Panc1 (cell line): ENCODE results near the gene ST3GAL5. TPM values are rescaled to one million over a fixed set of nuclear protein-coding genes. Genes with fewer than 3 reads are reported as not detected.
A peak's percentile ranks its signal among the peaks of the same experiment; 100 is the strongest.

Experiments
- ATAC-seq: fragments of 200-7000 bp; cut with Tn5 transposase; 2 replicates; pipeline ENCODE4 v1.9.1; 2020; ENCODE audit warnings: mild to moderate bottlenecking, moderate library complexity
- BruUV-seq: library from RNA; stranded (reverse); fragments of 400-500 nt; replicated peaks from 2 replicates; lab custom pipeline; 2021; lab: Mats Ljungman, UMichigan
- CTCF ChIA-PET: fragments of 300-600 bp; sonication (Branson Sonifier 250); formaldehyde crosslinking; loops from one replicate; lab custom pipeline; 2022; ENCODE audit warnings: antibody characterized with exemption; lab: Charles Lee
- POLR2A ChIA-PET: fragments of 300-600 bp; sonication (Branson Sonifier 250); formaldehyde crosslinking; loops from one replicate; lab custom pipeline; 2022; ENCODE audit warnings: antibody characterized with exemption; lab: Charles Lee
- DNase-seq: peaks from one replicate; pipeline ENCODE4 v3.0.0-alpha.2; 2010; ENCODE audit warnings: low read depth, low spot score
- H3K27ac ChIP-seq: 2 replicates; pipeline ENCODE4 v1.5.1; 2011; ENCODE audit warnings: mild to moderate bottlenecking, low read length, inconsistent platforms
- H3K27me3 ChIP-seq: fragments of 200-500 bp; sonication (Bioruptor generic); 2 replicates; pipeline ENCODE4 v1.6.0; 2014; ENCODE audit warnings: low read length, inconsistent platforms; ENCODE audit not compliant: control insufficient read depth, insufficient read depth
- H3K36me3 ChIP-seq: fragments of 200-500 bp; sonication (Bioruptor generic); 2 replicates; pipeline ENCODE4 v1.5.1; 2014; ENCODE audit warnings: inconsistent platforms, mild to moderate bottlenecking, low read length, moderate library complexity; ENCODE audit not compliant: control insufficient read depth, insufficient read depth
- H3K4me1 ChIP-seq: 2 replicates; pipeline ENCODE4 v1.5.1; 2011; ENCODE audit warnings: inconsistent platforms, mild to moderate bottlenecking, low read length, moderate library complexity; ENCODE audit not compliant: control insufficient read depth, insufficient read depth
- H3K4me3 ChIP-seq, 2 experiments: 2 replicates each; pipeline ENCODE4 v1.5.1; 2011 to 2012; ENCODE audit warnings: low read depth in 2 of 2, low read length in 2 of 2, mild to moderate bottlenecking in 2 of 2, inconsistent platforms in 1 of 2, moderate library complexity in 1 of 2
- H3K9me3 ChIP-seq: fragments of 200-500 bp; sonication (Bioruptor generic); 2 replicates; pipeline ENCODE4 v1.5.1; 2014; ENCODE audit warnings: low read depth, mild to moderate bottlenecking, inconsistent platforms, low read length, moderate library complexity; ENCODE audit not compliant: control insufficient read depth, insufficient read depth
- POLR2AphosphoS5 ChIP-seq: IDR thresholded peaks from 2 replicates; pipeline ENCODE4 v1.6.1; 2012; ENCODE audit warnings: mild to moderate bottlenecking, low read depth, low read length, moderate library complexity
- SIN3A ChIP-seq: IDR thresholded peaks from 2 replicates; pipeline ENCODE4 v1.6.1; 2012; ENCODE audit warnings: low read depth, mild to moderate bottlenecking, low read length, moderate library complexity, borderline replicate concordance; ENCODE audit not compliant: insufficient read depth
- TCF7L2 ChIP-seq: IDR thresholded peaks from 2 replicates; pipeline ENCODE4 v1.6.1; 2011; ENCODE audit warnings: mild to moderate bottlenecking, low read depth, low read length, inconsistent platforms
- in situ Hi-C: cut with HindIII; loops from 2 replicates; pipeline ENCODE4 v1.10.0; 2016; ENCODE audit warnings: low sequenced_read_pairs, low pct_unique_long_range_greater_than_20kb
- intact Hi-C: fragments of 100-400 bp; cut with micrococcal nuclease; formaldehyde crosslinking; loops from one replicate; pipeline ENCODE4 v1.10.0; 2022; ENCODE audit not compliant: unreplicated experiment
- total RNA-seq: library from RNA; stranded (reverse); gene quantifications from one replicate; pipeline ENCODE4 v1.2.1, GENCODE V29; 2021; ENCODE audit not compliant: unreplicated experiment
- TF ChIP-seq, protein P1 (sequence below): fragments of 450-650 bp; IDR thresholded peaks from 2 replicates; pipeline ENCODE4 v1.5.1; 2017; ENCODE audit warnings: mild to moderate bottlenecking
- TF ChIP-seq, protein P2 (sequence below), 2 experiments: IDR thresholded peaks; 2 replicates each; pipeline ENCODE4 v1.6.1; 2011 to 2012; ENCODE audit warnings: low read depth in 2 of 2, control low read depth in 1 of 2, low read length in 1 of 2, mild to moderate bottlenecking in 1 of 2, moderate library complexity in 1 of 2; ENCODE audit not compliant: insufficient read depth in 1 of 2

The ST3GAL5 gene
- total RNA-seq, 1 experiment from 2014 or later: 5.0 TPM

DNA sequence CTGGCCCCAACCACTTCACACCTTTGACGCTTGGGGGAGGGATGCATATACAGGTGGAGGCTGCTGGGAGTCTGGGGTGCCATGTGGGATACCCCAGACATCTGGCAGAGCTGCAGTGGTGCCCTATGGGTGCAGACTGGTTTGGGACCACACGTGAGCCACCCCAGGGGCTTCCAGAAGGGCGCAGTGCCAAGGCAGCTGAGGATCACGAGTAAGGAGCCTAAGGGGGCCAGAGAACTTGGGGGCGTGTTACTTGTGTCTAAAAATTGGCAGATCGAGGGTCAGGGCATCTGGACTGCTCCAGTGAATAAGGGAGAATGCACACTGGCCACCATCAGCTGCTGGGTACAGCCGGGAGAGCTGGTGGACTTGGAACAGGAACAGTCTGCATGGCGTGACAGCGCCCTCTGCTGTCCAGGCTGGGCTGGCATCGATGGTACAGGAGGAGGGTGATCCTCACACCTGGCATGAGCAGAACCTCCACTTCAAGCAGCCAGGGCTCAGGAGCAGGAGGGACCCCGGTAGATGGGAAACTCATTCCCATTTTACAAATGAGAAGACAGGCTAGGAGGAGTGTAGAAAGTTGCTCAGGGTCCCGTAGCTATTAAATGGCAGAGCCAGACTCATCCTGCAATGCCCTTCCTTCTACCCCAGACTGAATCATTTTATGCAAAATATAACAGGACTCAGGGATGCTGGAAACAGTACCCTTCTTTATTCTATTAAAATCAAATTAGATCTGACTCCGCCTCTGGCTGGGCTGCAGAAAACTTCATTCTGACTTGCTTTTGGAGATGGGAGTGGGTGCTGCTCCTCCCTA, 74.6 kb downstream of the ST3GAL5 start:
- Histone ChIP-seq H3K27me3 (no peaks in the 10 kb centered on the region), H3K4me1 (no peaks in the 10 kb centered on the region), H3K36me3 (no peaks in the 10 kb centered on the region), H3K27ac (no peak overlapping the region), H3K9me3 (no peaks in the 10 kb centered on the region), H3K4me3 (no peak overlapping the region)
- BruUV-seq: no TSS peak
- ChIA-PET POLR2A (no interaction called here), CTCF (interaction anchor here (1.0 to 1.4 kb wide), 9 partner anchors 50 to 177 kb away, joined by 3 to 18 read pairs (median 4); partner anchors contain the start of gene ATOH8)
- intact Hi-C loops: loop anchor here (1.0 kb wide), 2 partner anchors 64 to 85 kb away; no protein-coding TSS in a partner anchor
- DNase-seq: peak; percentile 63
- TF ChIP-seq SIN3A: no peak
- TF ChIP-seq, protein P1, sequence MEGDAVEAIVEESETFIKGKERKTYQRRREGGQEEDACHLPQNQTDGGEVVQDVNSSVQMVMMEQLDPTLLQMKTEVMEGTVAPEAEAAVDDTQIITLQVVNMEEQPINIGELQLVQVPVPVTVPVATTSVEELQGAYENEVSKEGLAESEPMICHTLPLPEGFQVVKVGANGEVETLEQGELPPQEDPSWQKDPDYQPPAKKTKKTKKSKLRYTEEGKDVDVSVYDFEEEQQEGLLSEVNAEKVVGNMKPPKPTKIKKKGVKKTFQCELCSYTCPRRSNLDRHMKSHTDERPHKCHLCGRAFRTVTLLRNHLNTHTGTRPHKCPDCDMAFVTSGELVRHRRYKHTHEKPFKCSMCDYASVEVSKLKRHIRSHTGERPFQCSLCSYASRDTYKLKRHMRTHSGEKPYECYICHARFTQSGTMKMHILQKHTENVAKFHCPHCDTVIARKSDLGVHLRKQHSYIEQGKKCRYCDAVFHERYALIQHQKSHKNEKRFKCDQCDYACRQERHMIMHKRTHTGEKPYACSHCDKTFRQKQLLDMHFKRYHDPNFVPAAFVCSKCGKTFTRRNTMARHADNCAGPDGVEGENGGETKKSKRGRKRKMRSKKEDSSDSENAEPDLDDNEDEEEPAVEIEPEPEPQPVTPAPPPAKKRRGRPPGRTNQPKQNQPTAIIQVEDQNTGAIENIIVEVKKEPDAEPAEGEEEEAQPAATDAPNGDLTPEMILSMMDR: peak; percentile 95
- TF ChIP-seq, protein P2, sequence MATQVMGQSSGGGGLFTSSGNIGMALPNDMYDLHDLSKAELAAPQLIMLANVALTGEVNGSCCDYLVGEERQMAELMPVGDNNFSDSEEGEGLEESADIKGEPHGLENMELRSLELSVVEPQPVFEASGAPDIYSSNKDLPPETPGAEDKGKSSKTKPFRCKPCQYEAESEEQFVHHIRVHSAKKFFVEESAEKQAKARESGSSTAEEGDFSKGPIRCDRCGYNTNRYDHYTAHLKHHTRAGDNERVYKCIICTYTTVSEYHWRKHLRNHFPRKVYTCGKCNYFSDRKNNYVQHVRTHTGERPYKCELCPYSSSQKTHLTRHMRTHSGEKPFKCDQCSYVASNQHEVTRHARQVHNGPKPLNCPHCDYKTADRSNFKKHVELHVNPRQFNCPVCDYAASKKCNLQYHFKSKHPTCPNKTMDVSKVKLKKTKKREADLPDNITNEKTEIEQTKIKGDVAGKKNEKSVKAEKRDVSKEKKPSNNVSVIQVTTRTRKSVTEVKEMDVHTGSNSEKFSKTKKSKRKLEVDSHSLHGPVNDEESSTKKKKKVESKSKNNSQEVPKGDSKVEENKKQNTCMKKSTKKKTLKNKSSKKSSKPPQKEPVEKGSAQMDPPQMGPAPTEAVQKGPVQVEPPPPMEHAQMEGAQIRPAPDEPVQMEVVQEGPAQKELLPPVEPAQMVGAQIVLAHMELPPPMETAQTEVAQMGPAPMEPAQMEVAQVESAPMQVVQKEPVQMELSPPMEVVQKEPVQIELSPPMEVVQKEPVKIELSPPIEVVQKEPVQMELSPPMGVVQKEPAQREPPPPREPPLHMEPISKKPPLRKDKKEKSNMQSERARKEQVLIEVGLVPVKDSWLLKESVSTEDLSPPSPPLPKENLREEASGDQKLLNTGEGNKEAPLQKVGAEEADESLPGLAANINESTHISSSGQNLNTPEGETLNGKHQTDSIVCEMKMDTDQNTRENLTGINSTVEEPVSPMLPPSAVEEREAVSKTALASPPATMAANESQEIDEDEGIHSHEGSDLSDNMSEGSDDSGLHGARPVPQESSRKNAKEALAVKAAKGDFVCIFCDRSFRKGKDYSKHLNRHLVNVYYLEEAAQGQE (IDR thresholded peaks at IDR 0.05; ENCODE audit: insufficient read depth in 1 of 2, low read depth in 2 of 2, low read length in 1 of 2): peak in 1 of 2 experiments; percentile 19; a peak in 1 of 4 replicates
- in situ Hi-C loops: no loop called here
- peak; percentile 99 for ATAC-seq

DNA sequence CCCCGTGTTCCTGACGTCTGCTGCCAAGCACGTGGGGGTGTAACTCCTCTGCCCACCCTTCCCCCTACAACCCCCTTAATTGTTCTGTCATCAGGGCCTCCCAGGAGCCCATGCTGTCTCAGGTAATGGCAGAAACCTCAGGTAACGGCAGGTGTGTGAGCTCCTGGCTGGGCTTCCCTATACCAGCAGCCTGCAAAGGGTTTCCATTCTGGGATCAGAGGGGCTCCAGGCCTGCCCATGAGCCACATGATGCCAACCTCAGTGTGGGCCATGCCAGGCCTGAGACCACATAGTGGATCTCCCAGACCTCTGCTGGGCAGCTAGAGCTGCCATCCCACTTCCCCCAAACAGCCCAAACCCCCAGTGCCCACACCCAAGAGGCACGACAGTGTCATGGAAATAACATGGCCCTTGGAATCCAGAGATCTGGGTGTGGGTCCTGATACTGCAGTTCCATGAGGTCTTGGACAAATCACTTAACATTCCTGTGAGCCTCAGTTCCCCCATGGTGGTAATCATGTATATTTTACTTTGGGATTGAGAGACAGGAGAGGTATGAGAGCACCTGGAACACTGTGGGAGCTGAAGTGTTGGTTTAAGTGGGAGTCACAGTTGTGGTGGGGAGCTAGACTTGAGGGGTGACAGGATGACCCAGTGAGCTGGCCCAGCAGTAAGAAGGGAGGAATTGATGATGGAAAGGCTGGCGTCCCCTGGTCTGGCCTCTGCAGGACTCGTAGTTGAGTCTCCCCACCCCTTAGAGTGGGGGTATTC, 75.4 kb downstream of the ST3GAL5 start:
- DNase-seq: no peak
- ATAC-seq: no peak
- POLR2A ChIA-PET: no interaction called here
- CTCF ChIA-PET: interaction anchor here (0.6 to 1.4 kb wide), 10 partner anchors 49 to 274 kb away, joined by 3 to 18 read pairs (median 5); partner anchors contain the start of gene ATOH8
- Histone ChIP-seq H3K27me3 (no peaks in the 10 kb centered on the region), H3K4me3 (no peak overlapping the region), H3K27ac (no peak overlapping the region), H3K36me3 (no peaks in the 10 kb centered on the region), H3K9me3 (no peaks in the 10 kb centered on the region), H3K4me1 (no peaks in the 10 kb centered on the region)
- no peak for TF ChIP-seq SIN3A
- TF ChIP-seq POLR2AphosphoS5: no peak
- TF ChIP-seq TCF7L2: no peak
- TF ChIP-seq, protein P1: no peak
- TF ChIP-seq, protein P2 (IDR thresholded peaks at IDR 0.05; ENCODE audit: insufficient read depth in 1 of 2, low read depth in 2 of 2, low read length in 1 of 2): no peak
- in situ Hi-C loops (no loop called here), intact Hi-C loops (no loop called here)
- no TSS peak for BruUV-seq
